PC-9 (cell line): ENCODE measurements around the gene XRCC6. TPM values are rescaled to one million over a fixed set of nuclear protein-coding genes. Genes with fewer than 3 reads are reported as not detected.

Experiments used
- BruUV-seq: library from RNA; stranded (reverse); fragments of 400-500 nt; replicated peaks from 2 replicates; lab custom pipeline; 2021; lab: Mats Ljungman, UMichigan
- CTCF ChIA-PET: fragments of 300-600 bp; sonication (Branson Sonifier 250); formaldehyde crosslinking; loops from one replicate; lab custom pipeline; 2022; ENCODE audit warnings: antibody characterized with exemption; lab: Charles Lee
- POLR2A ChIA-PET: fragments of 300-600 bp; sonication (Branson Sonifier 250); formaldehyde crosslinking; loops from one replicate; lab custom pipeline; 2022; ENCODE audit warnings: antibody characterized with exemption; ENCODE audit not compliant: unreplicated experiment; lab: Charles Lee
- DNase-seq, 2 experiments: peaks; one replicate each; pipeline versions ENCODE4 v3.0.0 to v3.0.0-alpha.2; 2015 to 2022; ENCODE audit warnings: mixed read lengths in 1 of 2
- H2AFZ ChIP-seq: fragments of 200-600 bp; sonication (generic); 2 replicates; pipeline ENCODE4 v1.8.1; 2017; ENCODE audit warnings: antibody characterized with exemption
- H3F3A ChIP-seq: fragments of 200-600 bp; sonication (generic); 2 replicates; pipeline ENCODE4 v1.8.1; 2017; ENCODE audit warnings: antibody characterized with exemption, mild to moderate bottlenecking, low read depth; ENCODE audit not compliant: insufficient read depth
- H3K27ac ChIP-seq: fragments of 200-600 bp; sonication (generic); 2 replicates; pipeline ENCODE4 v1.6.1; 2016; ENCODE audit warnings: mixed run types
- H3K27me3 ChIP-seq: fragments of 200-600 bp; sonication (generic); 2 replicates; pipeline ENCODE4 v1.6.1; 2016; ENCODE audit warnings: low read depth, mixed run types; ENCODE audit not compliant: insufficient read depth
- H3K36me3 ChIP-seq: fragments of 200-600 bp; sonication (generic); 2 replicates; pipeline ENCODE4 v1.6.1; 2016; ENCODE audit warnings: low read depth, mixed run types
- H3K4me1 ChIP-seq: fragments of 200-600 bp; sonication (generic); replicated peaks from 2 replicates; pipeline ENCODE4 v1.6.1; 2016; ENCODE audit warnings: mixed run types; ENCODE audit not compliant: insufficient read depth
- H3K4me2 ChIP-seq: fragments of 200-600 bp; sonication (generic); 2 replicates; pipeline ENCODE4 v1.6.1; 2017; ENCODE audit warnings: mixed run types
- H3K4me3 ChIP-seq: fragments of 200-600 bp; sonication (generic); 2 replicates; pipeline ENCODE4 v1.6.1; 2016; ENCODE audit warnings: mixed run types
- H3K79me2 ChIP-seq: fragments of 200-600 bp; sonication (generic); 2 replicates; pipeline ENCODE4 v1.6.1; 2017; ENCODE audit warnings: low read depth, mixed run types
- H3K9me2 ChIP-seq: fragments of 200-600 bp; sonication (generic); 2 replicates; pipeline ENCODE4 v1.8.1; 2017; ENCODE audit warnings: mild to moderate bottlenecking; ENCODE audit not compliant: insufficient read depth
- H3K9me3 ChIP-seq: fragments of 200-600 bp; sonication (generic); 2 replicates; pipeline ENCODE4 v1.8.1; 2016; ENCODE audit warnings: low read depth; ENCODE audit not compliant: insufficient read depth
- H4K20me1 ChIP-seq: fragments of 200-600 bp; sonication (generic); 2 replicates; pipeline ENCODE4 v1.8.1; 2017; ENCODE audit not compliant: insufficient read depth
- CTCF ChIP-seq: fragments of 200-600 bp; sonication (generic); conservative IDR thresholded peaks from 2 replicates; pipeline ENCODE4 v1.6.1; 2017; ENCODE audit warnings: mixed run types, antibody characterized with exemption, mild to moderate bottlenecking, moderate library complexity
- EZH2 ChIP-seq: fragments of 200-600 bp; sonication (generic); IDR thresholded peaks from 2 replicates; pipeline ENCODE4 v1.8.0; 2017; ENCODE audit warnings: antibody characterized with exemption, low read depth
- intact Hi-C: fragments of 100-400 bp; cut with micrococcal nuclease; formaldehyde crosslinking; loops from one replicate; pipeline ENCODE4 v1.10.0; 2022; ENCODE audit not compliant: unreplicated experiment
- total RNA-seq: library from RNA; stranded (reverse); gene quantifications from 2 replicates; pipeline ENCODE4 v1.2.3, GENCODE V29; 2021

The XRCC6 gene
- total RNA-seq, 1 experiment from 2014 or later: 486 TPM

GRCh38 chr22:41672780-41673509 is 51.9 kb downstream of the XRCC6 start:
- DNase-seq: peak in 1 of 2 experiments; percentile 54
- TF ChIP-seq CTCF: peak; percentile 62
- no peak for TF ChIP-seq EZH2
- BruUV-seq: no TSS peak
- CTCF ChIA-PET: no interaction called here
- Histone ChIP-seq H3K9me2 (no peaks in the 10 kb centered on the region), H3K4me1 (peaks cover 47% of the 10 kb centered on the region), H3K36me3 (peaks cover 5% of the 10 kb centered on the region; the same call in 1 of the 2 replicates), H3K27me3 (no peaks in the 10 kb centered on the region), H3K27ac (peak overlapping the region; percentile 62), H3K4me3 (no peak overlapping the region), H3K4me2 (peak overlapping the region; percentile 6; the same call in 1 of the 2 replicates), H2AFZ (no peak overlapping the region), H4K20me1 (peaks cover 36% of the 10 kb centered on the region), H3K9me3 (no peaks in the 10 kb centered on the region), H3K79me2 (peaks cover 64% of the 10 kb centered on the region), H3F3A (peaks cover 92% of the 10 kb centered on the region)
- intact Hi-C loops: no loop called here
- POLR2A ChIA-PET: no interaction called here

GRCh38 chr22:41674846-41675340 is 53.8 kb downstream of the XRCC6 start:
- ChIA-PET CTCF (no interaction called here), POLR2A (no interaction called here)
- Histone ChIP-seq H3K9me2 (no peaks in the 10 kb centered on the region), H4K20me1 (peaks cover 52% of the 10 kb centered on the region), H3K4me1 (peaks cover 30% of the 10 kb centered on the region), H3K36me3 (peaks cover 21% of the 10 kb centered on the region; the same call in 1 of the 2 replicates), H3K9me3 (no peaks in the 10 kb centered on the region), H3K4me2 (no peak overlapping the region), H3K27ac (no peak overlapping the region), H3F3A (peaks cover 78% of the 10 kb centered on the region), H3K79me2 (peaks cover 71% of the 10 kb centered on the region), H2AFZ (no peak overlapping the region), H3K4me3 (no peak overlapping the region), H3K27me3 (no peaks in the 10 kb centered on the region)
- intact Hi-C loops: no loop called here
- DNase-seq: no peak
- no TSS peak for BruUV-seq
- TF ChIP-seq CTCF (no peak), EZH2 (no peak)

- Histone ChIP-seq H3K27me3 (no peaks in the 10 kb centered on the region), H2AFZ (no peak overlapping the region), H3F3A (peaks cover 70% of the 10 kb centered on the region), H3K4me1 (peaks cover 19% of the 10 kb centered on the region), H3K4me2 (no peak overlapping the region), H3K9me3 (no peaks in the 10 kb centered on the region), H3K4me3 (no peak overlapping the region), H3K9me2 (no peaks in the 10 kb centered on the region), H3K36me3 (peaks cover 33% of the 10 kb centered on the region; the same call in 1 of the 2 replicates), H3K27ac (no peak overlapping the region), H4K20me1 (peaks cover 63% of the 10 kb centered on the region), H3K79me2 (peaks cover 72% of the 10 kb centered on the region)
- no TSS peak for BruUV-seq
- no peak for TF ChIP-seq CTCF
- no peak for TF ChIP-seq EZH2
- no peak for DNase-seq
- POLR2A ChIA-PET: no interaction called here
- CTCF ChIA-PET: no interaction called here
- intact Hi-C loops: no loop called here
Measured at GRCh38 chr22:41676134-41676533, 55.0 kb downstream of the XRCC6 start.
